Measurements from ENCODE around the gene DPP6.
"Not testable (repeated sequence)": the region's sequence is repeated elsewhere in the genome, so short reads cannot be mapped to it uniquely, and the experiment has no call there.

Gene DPP6

DNA sequence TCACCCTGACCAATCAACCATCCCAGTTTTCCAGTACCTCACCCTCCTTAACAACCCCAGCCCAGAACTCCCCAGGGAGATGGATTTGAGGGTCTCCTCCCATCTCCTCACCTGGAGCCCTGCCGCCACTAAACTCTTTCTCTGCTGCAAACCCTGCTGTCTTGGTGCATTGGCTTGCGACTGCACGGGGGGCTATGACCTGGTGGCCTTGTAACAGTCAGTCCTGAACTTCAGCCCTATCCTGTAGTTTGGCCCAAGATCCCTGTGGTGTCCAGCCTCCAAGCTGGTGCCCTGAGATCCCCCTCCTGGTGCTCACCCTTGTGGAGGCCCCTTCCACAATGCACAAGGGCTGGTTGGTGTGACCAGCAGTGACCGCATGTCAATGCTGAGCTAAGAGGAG lies 858.8 kb downstream of the DPP6 start:
- no peak for DNase-seq (ENCODE audit: low read depth)

DNA sequence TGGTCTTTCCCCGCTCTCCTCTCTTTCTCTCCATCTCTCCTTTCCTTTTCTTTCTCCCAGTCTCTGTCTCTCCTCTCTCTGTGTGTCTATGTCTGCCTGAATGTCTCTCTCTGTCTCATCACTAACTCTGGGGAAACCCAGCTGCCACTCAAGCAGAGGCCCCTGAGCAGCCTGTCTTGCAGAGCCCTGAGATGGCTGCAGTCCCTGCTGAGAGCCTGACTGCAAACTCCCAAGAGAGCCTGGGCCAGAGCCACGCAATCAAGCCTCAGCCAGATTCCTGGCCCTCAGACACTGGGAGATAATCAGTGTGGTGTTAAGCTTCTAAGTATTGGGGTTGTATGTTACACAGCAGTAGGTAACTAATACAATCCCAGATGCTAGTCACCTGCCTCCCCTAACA lies 859.2 kb downstream of the DPP6 start:
- no peak for DNase-seq (ENCODE audit: low read depth)

DNA sequence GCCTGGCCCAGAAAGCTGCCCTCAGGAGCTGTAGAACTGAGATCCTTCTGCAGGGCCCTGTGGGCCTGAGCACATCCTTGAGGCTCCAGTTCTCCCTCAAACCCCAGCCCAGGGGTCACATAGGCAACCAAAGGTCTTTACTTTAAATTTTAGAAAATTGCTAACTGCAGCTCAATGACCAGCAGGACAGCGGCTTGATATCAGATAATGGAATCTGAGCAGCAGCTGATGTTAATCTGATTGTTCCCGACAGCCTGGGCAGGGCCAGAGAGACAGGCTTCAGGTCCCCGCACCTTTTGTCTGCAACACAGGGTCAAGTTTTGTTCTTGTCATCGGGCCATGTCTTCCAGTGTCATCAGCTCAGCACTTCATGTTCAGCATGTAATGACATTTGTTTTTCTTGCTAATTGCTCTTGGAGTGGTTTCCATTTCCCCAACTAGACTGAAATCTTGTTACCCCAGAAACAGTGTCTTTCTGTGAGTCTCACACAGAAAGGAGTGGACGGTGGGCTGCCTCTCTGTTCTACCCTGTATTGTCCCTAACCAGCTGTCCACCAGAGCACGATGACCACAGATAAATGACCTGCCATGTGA lies 859.8 kb downstream of the DPP6 start:
- no peak for DNase-seq (ENCODE audit: low read depth)

DNA sequence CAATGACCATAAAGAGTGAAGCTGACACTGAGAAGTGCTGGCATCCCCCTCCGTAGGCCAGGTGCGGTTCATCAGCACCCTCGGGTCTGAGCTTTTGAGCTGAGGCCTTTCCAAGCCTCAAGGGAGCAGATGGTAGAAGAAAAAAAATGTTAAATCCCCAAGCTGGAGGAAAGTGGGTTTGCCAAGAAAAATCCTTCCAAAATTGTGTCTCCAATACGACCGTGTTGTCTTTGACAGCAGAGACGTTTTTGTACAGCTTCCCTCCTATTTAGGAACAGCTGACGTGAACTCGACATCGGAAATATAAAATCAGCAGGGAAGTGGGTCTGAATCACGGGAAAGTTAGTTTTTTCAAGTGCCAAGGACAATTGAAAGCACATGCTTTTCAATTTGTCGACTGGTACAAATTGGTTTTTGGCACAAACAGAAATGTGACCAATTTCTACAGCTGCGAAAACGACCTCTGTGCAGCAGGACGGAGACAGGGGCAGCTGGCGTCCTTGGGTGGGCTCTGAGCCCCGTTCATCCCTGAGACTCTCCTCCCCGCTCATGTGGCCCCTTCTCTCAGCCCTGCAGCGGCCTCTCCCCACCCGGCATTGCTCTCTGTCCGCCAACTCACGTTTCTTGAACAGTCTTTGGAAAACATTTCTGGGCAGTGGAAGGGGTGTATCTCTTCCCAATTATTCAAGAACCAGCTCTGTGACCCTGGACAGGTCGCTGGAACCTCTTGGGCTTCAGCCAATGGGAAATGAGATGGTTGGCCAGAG lies 860.9 kb downstream of the DPP6 start:
- no peak for DNase-seq (ENCODE audit: low read depth)

DNA sequence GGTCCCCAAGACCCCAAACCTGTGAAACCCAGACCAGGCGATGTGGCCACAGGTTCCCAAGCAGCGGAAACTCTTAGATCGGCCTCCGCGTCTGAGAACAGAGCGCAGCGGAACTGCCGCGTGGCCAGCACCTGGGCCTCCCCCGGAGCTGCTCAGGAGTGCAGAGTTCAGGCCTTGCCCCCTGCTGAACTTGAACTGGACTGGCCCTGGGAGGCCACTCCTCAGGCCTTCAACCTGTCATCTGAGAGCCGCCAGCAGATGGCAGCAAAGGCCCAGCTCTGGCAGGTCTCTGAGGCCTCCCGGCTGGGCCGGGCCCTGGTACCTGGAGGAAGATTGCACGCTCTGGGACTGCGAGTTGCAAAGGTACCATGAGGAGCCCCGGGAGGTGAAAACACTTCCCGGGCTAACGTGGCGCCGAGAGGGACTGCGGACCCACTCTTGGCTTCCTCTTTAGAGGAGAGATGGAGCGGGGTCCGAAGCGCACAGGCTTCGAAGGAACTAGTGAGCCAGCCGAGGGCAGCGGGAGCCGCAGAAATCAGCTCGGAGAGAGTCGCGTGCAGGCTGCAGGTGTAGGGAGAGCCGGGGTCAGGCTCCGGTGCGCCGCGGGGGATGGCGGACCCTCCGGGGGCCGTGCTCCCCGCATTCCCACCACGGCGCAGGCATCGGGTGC lies 861.6 kb downstream of the DPP6 start:
- peak; percentile 90 for DNase-seq (ENCODE audit: low read depth)

DNA sequence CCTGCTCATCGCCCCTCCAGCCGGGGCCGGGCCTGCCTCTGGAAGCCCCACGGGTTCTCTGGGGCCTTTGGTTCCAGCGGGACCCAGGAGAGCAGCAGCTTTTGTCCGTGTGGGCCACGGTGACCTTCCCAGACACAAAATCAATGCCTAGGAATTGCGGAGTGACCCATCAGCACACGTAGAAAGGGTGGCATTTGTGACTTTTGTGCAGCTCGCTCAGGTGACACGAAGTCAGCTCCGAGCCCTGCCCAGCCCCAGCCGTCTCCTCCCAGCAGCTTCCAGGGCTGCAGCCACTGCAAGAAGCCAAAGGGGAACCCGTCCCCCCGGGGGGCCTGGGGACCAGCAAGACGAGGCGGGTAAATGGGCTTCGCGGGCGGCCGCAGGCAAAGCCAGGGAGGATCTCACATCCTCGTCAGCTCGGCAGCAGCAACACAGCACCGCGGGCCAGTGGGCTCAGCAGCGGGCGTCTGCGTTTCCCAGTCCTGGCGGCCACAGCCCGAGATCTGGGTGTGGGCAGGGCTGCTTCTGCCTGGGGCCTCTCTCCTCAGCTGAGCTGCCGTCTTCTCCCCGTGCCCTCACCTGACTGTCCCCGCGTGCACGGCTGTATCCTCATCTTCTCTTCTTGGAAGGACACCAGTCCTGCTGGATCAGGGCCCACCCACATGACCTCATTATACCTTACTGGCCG lies 862.3 kb downstream of the DPP6 start:
- no peak for DNase-seq (ENCODE audit: low read depth)

DNA sequence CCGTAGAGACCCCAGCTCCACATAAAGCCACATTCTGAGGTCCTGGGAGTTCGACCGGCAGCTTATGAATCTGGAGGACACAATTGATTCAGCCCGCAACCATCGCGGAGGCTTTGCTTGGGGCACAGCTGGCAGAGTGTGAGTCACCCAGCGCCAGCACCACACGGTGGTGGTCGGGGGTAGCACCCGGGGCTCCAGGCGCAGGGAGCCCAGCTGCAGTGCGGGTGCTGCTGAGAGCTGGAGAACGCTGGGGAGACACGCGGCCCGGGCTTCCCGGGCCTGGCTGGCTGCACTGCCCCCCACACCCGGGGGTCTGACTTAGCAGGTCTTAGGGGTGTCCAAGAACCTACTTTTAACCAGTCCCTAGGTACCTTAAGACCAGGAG lies 862.8 kb downstream of the DPP6 start:
- no peak for DNase-seq (ENCODE audit: low read depth)

DNA sequence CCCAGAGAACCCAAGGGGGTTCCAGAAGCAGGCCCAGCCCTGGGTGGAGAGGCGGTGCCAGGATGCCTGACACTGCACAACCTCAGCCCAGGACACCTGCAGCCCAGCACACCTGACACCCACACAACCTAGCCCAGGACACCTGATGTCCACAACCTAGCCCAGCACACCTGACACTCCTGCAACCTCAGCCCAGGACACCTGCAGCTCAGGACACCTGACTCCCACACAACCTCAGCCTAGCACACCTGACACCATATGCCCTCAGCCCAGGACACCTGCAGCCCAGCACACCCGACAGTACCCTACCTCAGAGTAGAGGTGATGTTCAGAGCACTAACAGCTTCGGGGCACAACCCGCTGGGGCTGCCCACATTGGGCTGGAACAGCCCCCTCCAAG lies 863.4 kb downstream of the DPP6 start:
- no peak for DNase-seq (ENCODE audit: low read depth)

DNA sequence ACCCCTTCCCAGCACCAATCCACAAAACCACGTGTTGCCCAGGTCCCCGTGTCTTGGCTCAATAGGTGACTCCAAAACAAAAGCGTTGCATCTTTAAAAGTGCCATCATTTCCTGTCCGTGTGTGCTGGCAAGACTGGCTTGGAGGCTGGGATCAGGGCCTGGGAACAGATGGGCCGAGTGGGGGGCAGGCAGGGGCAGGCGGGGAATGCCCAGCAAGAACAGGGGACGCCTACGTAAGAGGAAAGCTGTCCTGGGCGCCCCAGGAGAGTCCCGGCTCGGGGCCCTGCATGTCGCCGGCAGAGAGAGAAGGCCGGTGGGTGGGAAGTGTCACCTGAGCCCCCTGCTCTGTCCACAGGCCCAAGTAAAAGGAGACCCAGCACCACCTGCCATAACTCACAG lies 864.2 kb downstream of the DPP6 start:
- DNase-seq (ENCODE audit: low read depth): no peak

DNA sequence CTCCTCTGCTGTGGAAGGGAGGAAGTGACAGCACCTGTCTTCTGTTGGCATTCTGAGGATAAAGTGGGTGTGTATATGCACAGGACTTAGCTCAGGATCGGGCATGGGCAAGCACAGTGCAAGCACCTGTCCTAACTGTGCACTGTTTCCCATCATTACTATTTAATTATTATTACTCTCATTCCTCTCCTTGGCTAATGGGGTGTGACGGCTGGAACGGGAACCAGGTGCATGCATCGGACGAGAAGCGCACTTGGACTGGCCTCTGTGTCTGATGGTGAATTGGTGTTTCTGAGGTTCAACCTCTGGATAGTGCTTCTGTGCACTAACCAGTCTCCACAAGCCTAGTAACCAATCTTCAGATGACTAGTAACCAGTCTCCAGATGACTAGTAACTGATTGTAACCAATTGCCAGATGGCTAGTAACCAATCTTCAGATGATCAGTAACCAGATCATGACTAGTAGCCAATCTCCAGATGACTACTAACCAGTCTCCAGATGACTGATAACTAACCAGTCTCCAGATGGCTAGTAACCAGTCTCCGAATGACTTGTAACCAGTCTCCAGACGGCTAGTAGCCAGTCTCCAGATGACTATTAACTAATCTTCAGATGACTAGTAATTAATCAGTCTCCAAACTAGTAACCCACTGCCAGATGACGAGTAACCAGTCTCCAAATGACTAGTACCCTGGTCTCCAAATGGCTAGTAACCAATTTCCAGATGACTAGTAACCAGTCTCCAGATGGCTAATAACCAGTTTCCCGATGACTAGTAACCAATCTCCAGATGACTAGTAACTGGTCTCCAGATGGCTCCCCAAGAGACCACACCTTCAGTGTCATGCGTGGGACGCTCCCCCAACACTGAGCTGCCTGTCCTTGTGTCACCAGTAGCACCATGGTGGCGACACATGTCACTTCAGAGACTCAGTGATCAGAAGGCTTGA lies 864.9 kb downstream of the DPP6 start:
- DNase-seq (ENCODE audit: low read depth): no peak

DNA sequence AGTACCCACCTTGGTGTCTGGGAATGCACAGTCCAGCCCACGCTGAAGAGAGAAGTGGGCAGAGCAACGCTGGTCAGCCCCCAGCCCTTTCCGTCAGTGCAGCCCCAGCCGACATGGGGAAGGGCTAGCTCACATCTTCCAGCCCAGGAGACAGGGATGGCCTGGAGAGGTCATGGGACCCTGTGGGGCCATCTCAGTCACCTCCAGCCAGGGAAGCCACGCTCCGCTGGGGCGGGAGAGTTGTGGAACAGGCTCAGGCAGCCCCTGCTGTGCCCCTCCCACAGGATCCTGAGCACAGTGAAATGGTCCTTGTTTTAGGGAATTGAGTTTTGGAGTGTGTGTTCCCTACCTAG lies 865.6 kb downstream of the DPP6 start:
- no peak for DNase-seq (ENCODE audit: low read depth)

DNA sequence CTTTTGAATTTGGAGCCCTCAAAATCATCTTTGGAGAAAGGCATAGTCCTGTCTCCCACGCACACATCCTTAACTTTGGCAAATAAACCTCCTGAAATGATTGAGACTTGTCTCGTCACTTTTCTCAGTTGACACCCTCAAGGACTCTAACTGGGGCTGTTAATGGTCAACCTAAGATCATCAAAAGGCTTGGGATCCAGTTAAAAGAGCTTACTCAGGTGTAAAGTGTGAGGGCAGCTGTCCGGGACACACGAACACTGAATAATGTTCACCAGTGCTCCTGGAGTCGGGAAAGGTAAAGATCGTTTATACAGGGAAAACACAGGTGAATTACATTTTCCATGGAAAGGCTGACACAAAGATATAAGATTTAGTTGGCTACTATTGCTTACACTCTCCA lies 866.1 kb downstream of the DPP6 start:
- DNase-seq (ENCODE audit: low read depth): no peak

DNA sequence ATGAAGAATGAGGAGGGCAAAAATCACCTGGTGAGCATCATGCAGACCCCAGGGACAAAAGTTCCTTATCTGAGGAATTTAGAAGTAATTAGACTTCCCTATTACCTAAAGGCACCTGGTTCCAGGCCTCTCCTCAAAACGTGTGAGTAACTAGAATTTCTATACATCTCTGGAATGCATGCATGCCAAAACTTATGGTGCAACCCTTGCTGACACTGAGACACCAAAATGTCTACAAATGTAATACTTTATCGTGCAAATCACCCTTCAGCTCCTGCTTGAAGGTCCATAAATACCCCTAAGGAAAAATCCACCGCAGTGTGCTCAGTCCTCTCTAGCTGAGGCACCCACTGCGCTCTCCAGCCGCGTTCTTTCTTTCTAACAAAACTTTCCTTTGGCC lies 866.5 kb downstream of the DPP6 start:
- no peak for DNase-seq (ENCODE audit: low read depth)

DNA sequence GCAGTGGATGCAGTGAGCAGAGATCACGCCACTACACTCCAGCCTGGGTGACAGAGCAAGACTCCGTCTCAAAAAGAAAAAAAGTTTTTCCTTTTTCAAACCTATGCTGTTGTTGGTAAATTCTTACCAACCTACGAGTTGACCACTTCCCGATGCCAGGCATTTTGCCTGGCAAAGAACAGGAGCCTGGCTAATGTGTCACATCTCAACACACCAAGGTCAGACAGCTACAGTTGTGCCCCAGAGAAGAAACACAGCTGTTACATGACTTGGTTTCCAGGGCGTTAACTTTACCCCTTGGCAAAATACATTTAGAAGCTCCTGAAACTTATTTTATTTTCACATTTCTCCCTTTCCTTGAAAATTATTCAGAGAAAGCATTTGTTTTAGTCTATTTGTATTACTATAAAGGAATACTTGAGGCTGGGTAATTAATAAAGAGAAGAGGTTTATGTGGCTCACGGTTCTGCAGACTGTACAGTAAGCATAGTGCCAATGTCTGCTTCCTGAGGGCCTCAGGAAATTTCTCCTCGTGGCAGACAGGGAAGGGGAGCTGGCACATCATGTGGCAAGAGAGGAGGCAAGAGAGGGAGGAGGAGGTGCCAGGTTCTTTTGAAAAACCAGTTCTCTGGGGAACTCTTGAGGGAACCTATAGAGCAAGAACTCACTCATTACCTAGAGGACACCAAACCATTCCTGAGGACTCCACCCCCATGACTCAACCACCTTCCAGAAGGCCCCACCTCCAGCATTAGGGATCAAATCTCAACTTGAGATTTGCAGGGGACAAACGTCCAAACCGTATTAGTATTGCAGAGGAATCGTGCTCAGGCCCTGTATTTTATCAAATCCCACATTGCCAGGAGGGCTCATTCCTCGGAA lies 867.4 kb downstream of the DPP6 start:
- DNase-seq (ENCODE audit: low read depth): no peak

DNA sequence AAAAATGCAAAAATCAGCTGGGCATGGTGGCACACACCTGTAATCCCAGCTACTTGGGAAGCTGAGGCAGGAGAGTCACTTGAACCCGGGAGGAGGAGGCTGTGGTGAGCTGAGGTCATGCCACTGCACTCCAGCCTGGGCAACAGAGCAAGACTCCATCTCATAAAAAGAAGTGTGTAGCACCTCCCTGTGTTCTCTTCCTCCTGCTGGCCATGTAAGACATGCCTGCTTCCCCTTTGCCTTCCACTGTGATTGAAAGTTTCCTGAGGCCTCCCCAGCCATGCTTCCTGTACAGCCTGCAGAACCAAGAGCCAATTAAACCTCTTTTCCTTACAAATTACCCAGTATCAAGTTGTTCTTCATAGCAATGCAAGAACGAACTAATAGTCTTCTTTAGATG lies 870.3 kb downstream of the DPP6 start:
- DNase-seq (ENCODE audit: low read depth): not testable (repeated sequence)

DNA sequence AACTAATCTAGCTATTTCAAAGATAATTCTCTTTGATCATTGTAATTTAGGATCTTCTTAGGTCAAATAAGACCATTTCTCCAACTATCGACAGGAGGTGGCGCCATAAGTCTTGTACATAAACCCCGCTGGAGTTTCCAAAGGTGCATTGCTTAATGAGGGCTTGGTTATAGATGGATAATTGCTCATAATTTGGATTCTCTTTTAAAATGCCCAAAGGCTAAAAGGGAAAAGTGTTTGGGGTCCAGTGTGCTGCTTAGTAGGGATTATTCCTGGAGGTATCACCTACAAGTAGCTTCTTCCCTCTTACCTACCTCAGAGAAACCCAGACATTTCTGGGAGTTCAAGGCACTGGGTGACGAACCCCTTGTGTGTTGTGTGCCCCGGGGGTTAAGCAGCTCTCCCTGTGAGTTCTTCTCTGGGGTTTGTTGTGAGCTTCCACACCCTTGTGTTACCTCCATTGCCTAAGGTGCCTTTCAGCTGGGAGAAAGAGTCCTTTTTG lies 875.5 kb downstream of the DPP6 start:
- peak; percentile 65 for DNase-seq (ENCODE audit: low read depth)

DNA sequence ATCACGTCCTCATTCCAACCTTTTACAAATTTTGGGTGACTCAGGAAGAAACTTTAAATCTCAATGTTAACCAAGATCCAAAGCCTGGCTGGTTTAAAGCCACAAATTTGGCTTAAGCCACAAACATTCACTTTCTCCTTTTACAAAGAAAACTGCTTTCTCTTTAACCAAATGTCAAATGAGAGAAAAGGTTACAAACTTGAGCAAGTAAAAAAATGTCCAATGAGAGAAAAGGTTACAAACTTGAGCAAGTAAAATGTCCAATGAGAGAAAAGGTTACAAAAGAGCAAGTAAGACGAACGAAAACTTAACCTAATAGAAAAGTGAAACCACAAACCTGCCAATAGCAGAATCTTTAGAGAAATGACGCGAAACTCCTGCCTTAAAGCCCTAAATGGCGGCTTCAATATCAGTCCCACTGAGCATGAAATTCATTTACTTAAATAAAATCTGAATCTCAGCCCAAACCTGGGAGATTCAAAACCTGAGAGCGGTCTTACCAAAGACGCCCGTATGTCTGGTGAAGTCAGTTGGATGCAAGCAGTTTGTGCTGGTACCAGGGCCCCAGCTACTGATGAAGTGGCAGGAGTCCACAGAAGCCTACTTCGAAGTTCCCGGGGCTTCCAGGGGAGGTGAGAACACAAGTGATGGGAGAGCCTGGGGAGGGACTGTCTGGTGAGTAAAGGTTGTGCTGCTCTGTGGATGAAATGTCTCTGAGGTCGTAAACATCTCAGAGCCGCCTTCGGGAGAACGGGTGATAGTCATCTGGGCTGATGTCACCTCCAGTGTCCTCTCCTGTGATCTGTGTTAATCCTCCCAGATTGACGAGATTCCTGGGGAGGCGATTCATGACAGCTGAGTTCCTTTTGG lies 876.2 kb downstream of the DPP6 start:
- peak; percentile 14 for DNase-seq (ENCODE audit: low read depth)

DNA sequence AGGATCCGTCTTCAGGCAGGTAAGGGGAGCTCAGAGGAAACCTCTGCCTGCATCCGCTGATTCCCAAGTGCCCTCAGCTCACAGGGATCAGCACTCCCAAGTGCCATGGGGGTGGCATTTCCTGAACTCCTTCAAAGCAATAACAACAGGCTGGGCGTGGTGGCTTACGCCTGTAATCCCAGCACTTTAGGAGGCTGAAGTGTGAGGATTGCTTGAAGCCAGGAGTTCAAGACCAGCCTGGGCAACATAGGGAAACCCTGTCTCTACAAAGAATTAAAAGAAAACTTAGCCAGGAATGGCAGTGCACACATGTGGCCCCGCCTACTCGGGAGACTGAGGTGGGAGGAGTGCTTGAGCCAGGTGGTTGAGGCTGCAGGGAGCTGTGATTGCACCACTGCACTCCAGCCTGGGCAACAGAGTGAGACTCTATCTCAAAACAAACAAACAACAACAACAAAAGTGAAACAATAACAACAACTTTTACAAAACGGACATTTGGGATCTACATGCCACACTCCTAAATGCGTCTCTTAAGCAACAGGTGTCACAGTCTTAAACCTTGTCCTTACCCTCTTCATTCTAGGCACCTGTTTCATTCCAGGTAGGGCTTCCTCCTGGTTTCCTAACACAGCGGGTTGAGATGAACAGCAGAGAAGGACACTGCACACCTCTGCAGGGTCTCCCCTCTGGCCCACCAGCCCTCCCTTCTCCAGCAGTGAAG lies 877.0 kb downstream of the DPP6 start:
- DNase-seq (ENCODE audit: low read depth): no peak

DNA sequence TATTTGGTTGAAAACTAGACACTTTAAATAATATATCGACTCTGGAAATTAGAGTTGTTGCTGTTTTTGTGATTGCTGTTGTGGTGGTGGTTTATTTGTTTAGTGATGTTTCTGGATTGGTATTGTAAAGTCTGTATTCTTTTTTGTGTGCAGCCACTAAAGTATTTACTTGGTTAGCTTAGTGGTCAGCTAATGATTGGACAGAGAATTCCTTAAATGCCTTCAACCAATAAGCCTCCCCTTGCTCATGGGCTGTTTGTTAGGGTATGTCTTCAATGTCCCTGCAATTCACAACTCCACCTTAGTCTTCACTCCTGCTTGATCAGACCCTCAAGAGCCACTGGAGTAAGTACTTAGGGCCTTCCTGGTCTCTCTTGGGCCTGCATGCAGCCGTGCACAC lies 879.7 kb downstream of the DPP6 start:
- DNase-seq (ENCODE audit: low read depth): no peak
